ENCODE data around the gene SLC29A3. TPM values are rescaled to one million over a fixed set of nuclear protein-coding genes. Genes with fewer than 3 reads are reported as not detected.

The SLC29A3 gene
- total RNA-seq, 1 experiment from 2014 or later, result 9.2 TPM

GRCh38 chr10:71395621-71396020 is 76.6 kb downstream of the SLC29A3 start:
- peak overlapping the region; percentile 53 to 79; a peak in 4 of 5 replicates for H3K4me3 Mint-ChIP-seq
- Histone ChIP-seq H2BK15ac (ENCODE audit: low read depth, low read length) (no peak overlapping the region), H2AK5ac (ENCODE audit: insufficient read length, low read length) (no peak overlapping the region), H3K79me1 (ENCODE audit: insufficient read depth, low read depth, low read length, poor library complexity, severe bottlenecking) (no peaks in the 10 kb centered on the region), H4K8ac (replicated peaks; ENCODE audit: insufficient read length, low read depth, low read length) (no peak overlapping the region), H3T11ph (ENCODE audit: low read length) (no peak overlapping the region), H2BK5ac (ENCODE audit: insufficient read length, low read length) (no peak overlapping the region), H3K4ac (ENCODE audit: low read depth, low read length) (no peak overlapping the region), H3K23me2 (ENCODE audit: insufficient read length, low read depth, low read length, poor library complexity, severe bottlenecking) (peaks cover 6% of the 10 kb centered on the region), H2BK120ac (ENCODE audit: low read depth, low read length, poor library complexity, severe bottlenecking) (no peak overlapping the region), H3K9ac (ENCODE audit: extremely low read depth, insufficient read length, low read length) (no peak overlapping the region), H4K5ac (ENCODE audit: insufficient read length, low read depth, low read length) (no peak overlapping the region), H3K79me2 (ENCODE audit: insufficient read depth, low read length) (no peaks in the 10 kb centered on the region), H4K91ac (ENCODE audit: insufficient read length, low read depth, low read length) (no peak overlapping the region), H2BK20ac (ENCODE audit: low read depth, low read length, poor library complexity, severe bottlenecking) (no peak overlapping the region), H3K27ac (ENCODE audit: insufficient read length, low read depth, low read length) (no peak overlapping the region), H3K14ac (ENCODE audit: insufficient read depth, low read length) (no peak overlapping the region), H3K23ac (ENCODE audit: insufficient read length, low read depth, low read length) (no peak overlapping the region), H3K56ac (ENCODE audit: insufficient read length, low read depth, low read length) (no peak overlapping the region), H3K4me2 (ENCODE audit: insufficient read depth, insufficient read length, low read length) (no peak overlapping the region), H2BK12ac (ENCODE audit: insufficient read length, low read depth, low read length) (no peak overlapping the region), H3K4me1 (ENCODE audit: insufficient read depth, low read length) (peaks cover 3% of the 10 kb centered on the region; the same call in 1 of the 2 replicates), H3K9me3 (ENCODE audit: control insufficient read depth, low read depth, low read length) (no peaks in the 10 kb centered on the region), H2AFZ (ENCODE audit: low read length) (no peak overlapping the region), H3K27me3 (ENCODE audit: insufficient read depth, low read length) (peaks cover 25% of the 10 kb centered on the region; the same call in 1 of the 2 replicates), H4K20me1 (ENCODE audit: control insufficient read depth, insufficient read depth, insufficient read length) (no peaks in the 10 kb centered on the region), H3K18ac (ENCODE audit: insufficient read length, low read depth, low read length) (no peak overlapping the region)
- no CpG with 5 or more reads among the region's 4 CpGs for WGBS (ENCODE audit: extremely low coverage, insufficient read length, low lambda C conversion rate)
- no peak overlapping the region for H3K27ac Mint-ChIP-seq
- DNase-seq, result peak; percentile 26
- H3K4me1 Mint-ChIP-seq, result peaks cover 17 to 24% of the 10 kb centered on the region in 2 experiments
- peaks cover 0 to 1% (median 0%) of the 10 kb centered on the region in 3 experiments; a peak in 1 of 7 replicates for H3K36me3 Mint-ChIP-seq (ENCODE audit: insufficient read depth in 1 of 3, low read depth in 3 of 3)
- no peaks in the 10 kb centered on the region for H3K9me3 Mint-ChIP-seq
- H3K27me3 Mint-ChIP-seq (ENCODE audit: low read depth), result peaks cover 91% of the 10 kb centered on the region
- TF ChIP-seq CTCF (conservative IDR thresholded peaks at IDR 0.05), result peak; percentile 31; the same call in 1 of the 3 replicates

Data from H9 (cell line).